GM12872 (cell line): Measurements from ENCODE around the gene JMJD4.

Experiments used
- TF ChIP-seq, protein P1 (sequence below): IDR thresholded peaks from 3 replicates; pipeline ENCODE4 v1.5.1; 2011; ENCODE audit warnings: low read depth, mild to moderate bottlenecking, low read length, moderate library complexity; ENCODE audit not compliant: insufficient read depth

JMJD4 gene

DNA sequence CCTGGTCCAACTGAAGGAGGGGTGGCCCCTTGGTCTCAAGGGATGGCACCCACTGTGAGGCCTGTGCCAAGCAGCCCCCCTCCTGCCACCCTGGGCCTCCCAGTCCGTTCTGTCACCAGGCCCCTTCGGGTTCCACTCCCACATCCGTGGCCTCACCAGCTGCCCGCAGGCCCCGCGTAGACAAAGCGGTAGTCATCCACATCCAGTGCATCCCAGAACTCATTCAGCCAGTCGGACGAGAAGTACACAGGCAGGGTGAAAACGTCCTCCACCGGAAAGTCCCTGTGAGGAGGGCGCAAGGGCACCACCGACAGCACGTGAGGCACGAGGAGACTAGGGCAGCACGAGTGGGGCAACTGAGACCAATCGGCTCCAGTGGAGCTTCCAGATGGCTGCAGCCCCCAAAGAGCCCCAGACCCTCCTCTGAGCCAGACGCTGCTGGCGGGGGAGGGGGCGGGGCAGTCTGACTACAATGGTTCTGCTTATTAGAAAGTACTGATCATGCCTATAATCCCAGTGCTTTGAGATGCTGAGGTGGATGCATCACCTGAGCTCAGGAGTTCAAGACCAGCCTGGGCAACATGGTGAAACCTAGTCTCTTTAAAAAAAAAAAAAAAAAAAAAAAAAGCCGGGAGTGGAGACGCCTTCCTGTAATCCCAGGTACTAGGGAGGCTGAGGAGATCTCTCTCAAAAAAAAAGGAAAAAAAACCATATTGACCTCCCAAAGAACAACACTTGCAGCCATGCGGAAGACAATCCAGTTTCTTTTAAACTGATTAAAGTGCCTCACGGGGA is 1.2 kb downstream of the JMJD4 start:
- TF ChIP-seq, protein P1, sequence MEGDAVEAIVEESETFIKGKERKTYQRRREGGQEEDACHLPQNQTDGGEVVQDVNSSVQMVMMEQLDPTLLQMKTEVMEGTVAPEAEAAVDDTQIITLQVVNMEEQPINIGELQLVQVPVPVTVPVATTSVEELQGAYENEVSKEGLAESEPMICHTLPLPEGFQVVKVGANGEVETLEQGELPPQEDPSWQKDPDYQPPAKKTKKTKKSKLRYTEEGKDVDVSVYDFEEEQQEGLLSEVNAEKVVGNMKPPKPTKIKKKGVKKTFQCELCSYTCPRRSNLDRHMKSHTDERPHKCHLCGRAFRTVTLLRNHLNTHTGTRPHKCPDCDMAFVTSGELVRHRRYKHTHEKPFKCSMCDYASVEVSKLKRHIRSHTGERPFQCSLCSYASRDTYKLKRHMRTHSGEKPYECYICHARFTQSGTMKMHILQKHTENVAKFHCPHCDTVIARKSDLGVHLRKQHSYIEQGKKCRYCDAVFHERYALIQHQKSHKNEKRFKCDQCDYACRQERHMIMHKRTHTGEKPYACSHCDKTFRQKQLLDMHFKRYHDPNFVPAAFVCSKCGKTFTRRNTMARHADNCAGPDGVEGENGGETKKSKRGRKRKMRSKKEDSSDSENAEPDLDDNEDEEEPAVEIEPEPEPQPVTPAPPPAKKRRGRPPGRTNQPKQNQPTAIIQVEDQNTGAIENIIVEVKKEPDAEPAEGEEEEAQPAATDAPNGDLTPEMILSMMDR, result no peak

DNA sequence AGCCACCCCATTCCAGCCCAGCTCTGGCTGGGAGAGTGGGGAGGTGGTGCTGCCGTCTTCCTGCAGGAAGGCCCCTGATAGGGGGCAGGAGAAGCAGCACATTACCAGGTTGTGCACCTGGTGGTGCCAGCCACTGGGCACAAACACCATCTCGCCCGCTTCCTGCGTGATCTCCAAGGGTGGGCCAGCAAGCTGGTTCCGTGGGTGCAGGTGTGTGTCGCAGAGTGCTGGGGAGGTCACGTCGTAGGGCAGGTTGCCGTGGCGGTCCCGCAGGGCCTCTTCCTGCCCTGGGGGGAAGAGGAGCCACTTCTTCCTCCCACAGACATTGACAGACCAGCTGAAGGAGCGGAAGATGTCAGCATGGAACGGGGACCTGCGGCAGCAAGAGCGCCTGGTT is 1.8 kb downstream of the JMJD4 start:
- TF ChIP-seq, protein P1, result no peak

DNA sequence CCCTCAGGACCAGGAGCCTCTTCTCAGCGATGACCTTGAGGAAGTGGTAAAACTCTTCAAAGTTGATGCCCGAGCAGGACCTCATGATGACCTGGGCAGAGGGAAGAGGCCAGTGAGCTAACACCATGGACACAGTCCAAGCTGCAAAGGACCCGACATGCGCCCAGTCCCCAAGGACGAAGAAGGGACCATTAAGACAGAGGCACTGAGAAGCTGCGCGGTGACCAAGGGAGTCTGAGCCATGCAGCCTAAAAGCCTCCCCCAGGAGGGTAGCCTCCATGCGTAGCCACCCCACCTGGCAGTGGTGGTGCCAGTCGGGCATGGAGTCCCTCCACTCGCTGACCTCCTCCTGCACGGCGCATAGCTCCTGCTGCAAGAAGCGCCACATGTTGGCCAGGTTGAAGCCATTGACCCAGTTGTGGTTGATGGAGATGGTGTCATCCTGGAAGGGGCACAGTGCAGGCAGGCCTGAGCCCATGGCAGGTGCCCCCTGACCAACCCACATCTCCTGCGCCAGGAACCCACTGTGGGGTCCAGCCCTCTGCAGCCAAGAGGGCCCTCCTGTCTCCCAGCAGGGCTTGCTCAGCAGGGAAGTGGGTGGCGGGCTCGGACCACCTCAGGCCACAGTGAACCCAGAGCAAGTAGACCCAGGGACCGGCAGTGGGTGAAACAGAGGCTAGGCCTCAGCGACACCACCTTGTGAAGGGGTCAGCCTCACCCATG is 2.4 kb downstream of the JMJD4 start:
- TF ChIP-seq, protein P1, result no peak

DNA sequence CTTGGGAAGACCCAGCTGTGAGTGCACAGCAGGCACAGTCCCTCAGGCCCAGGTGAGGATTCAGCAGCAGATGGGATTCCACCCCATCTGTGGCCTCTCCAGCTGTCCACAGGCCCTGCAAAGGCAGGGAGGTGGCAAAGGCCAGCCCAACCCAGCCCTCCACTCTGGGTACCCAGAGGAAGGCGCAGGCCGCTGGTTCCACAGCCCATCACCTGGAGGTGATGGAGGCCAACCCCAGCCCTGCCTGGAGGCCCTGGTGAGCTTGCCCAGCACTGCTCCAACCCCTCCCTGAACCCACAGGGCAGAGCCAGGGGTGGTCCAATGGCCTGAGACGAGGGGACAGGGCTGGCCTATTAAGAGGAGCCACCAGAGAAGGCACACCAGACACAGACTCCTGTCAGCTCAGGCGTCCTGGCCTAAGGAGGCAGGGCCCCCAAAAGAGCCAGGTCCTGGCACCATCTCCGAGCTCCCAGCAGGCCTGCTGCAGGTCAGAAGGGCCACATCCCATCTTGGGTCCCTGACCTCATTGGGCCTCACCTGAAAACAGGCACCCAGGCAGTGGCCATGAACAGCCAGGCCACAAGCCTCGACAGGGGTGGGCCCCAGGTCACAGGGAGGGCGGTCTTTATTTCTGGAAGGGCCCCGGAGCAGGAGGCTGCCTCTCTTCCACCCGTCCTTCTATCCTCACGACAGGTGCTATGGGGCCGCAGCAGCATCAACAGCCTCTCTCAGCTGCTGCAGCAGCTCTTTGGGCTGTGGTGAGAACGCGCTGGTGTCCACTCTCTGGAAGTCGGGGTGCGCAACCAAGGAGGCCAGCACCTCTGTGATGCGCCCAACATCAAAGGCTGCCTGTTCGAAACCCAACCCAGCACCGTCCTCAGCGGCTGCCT is 3.2 kb downstream of the JMJD4 start:
- TF ChIP-seq, protein P1, result no peak

DNA sequence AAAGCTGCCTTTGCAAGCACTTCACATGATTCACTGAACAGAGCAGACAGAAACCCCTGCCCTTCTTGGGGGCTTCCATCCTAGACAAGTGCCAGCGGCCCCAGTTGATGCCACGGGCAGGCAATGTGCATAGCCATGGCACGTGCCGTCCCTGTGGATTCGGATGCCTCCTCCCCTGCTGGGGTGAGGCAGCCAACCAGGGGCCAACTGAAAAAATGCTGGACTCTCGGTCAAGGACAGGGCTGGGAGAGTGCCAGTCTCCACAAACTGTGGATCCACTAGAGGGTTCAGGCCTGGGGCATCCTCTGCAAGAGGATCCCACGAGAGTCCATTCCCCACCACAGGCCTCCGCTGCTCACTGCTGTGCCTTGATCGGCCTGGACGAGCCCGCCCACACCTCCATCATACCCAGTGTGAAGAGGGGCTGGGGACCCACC is 3.8 kb downstream of the JMJD4 start:
- TF ChIP-seq, protein P1, result no peak

DNA sequence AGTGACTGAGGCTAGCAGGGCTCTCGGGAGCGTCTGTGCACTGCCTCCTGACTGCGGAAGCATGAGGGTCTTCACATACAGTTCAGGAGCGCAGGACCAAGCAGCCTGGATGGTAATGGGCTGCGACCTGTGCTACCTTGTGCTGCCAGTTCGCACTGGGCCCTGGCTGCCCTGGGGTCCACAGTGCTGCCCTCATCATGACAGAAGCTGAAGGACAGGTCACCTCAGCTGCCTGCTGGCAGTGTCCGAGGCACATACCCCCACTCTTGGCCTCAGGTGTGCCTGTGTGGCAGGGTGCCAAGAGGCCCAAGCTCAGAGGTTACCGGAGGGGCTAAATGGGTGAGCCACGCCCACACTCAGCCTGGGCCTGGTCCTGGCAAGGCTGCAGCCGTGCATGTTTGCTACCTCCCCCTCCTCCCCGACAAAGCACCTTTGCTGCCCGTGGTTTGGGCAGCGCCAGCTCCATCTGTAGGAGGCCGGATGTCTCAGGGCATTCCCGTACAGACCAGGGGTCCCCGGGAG is 4.4 kb downstream of the JMJD4 start:
- TF ChIP-seq, protein P1, result no peak
